Measurements from ENCODE around the gene DAB1.
A peak's percentile ranks its signal among the peaks of the same experiment; 100 is the strongest.

Gene DAB1

GRCh38 chr1:57378534-57378933, 45.3 kb downstream of the DAB1 start:
- Histone ChIP-seq H3K4me1 (ENCODE audit: control insufficient read depth, insufficient read depth, low read length) (no peaks in the 10 kb centered on the region), H3K9me3 (ENCODE audit: control insufficient read depth, insufficient read depth, low read depth, low read length) (no peaks in the 10 kb centered on the region), H3K27ac (ENCODE audit: extremely low read depth, low read depth, low read length) (no peak overlapping the region), H3K4me3 (ENCODE audit: low read depth, low read length) (no peak overlapping the region), H3K36me3 (ENCODE audit: control insufficient read depth in 2 of 2, insufficient read depth in 1 of 2, low read length in 2 of 2) (no peaks in the 10 kb centered on the region)
- ChIA-PET CTCF (interaction anchor here (0.6 to 1.2 kb wide), 2 partner anchors 10 kb away, joined by 3 read pairs; no protein-coding TSS in a partner anchor), POLR2A (interaction anchor here (1.4 kb wide), 1 partner anchor 43 kb away, joined by 4 read pairs; no protein-coding TSS in a partner anchor)
- TF ChIP-seq ZNF558 (tag by site-specific recombination; IDR thresholded peaks at IDR 0.05) (no peak), ZNF140 (tag by site-specific recombination; IDR thresholded peaks at IDR 0.05) (no peak), ZNF280D (tag by site-specific recombination; IDR thresholded peaks at IDR 0.05) (no peak), ZNF132 (tag by site-specific recombination; IDR thresholded peaks at IDR 0.05; ENCODE audit: borderline replicate concordance) (no peak), BCL11B (tag by site-specific recombination; IDR thresholded peaks at IDR 0.05; ENCODE audit: low read depth) (no peak), ZFP41 (tag by site-specific recombination; IDR thresholded peaks at IDR 0.05; ENCODE audit: borderline replicate concordance) (no peak), WT1 (tag by site-specific recombination; IDR thresholded peaks at IDR 0.05) (no peak), ZNF488 (tag by site-specific recombination; IDR thresholded peaks at IDR 0.05) (no peak), PATZ1 (tag by site-specific recombination; IDR thresholded peaks at IDR 0.05) (no peak), ZBTB7A (tag by site-specific recombination; IDR thresholded peaks at IDR 0.05; ENCODE audit: low read depth) (no peak), ZFP37 (tag by site-specific recombination; IDR thresholded peaks at IDR 0.05) (no peak), YY2 (tag by site-specific recombination; IDR thresholded peaks at IDR 0.05) (no peak), ZFP69B (tag by site-specific recombination; IDR thresholded peaks at IDR 0.05) (no peak), ZNF211 (tag by site-specific recombination; IDR thresholded peaks at IDR 0.05; ENCODE audit: low read depth) (no peak), ZNF239 (tag by site-specific recombination; IDR thresholded peaks at IDR 0.05) (no peak)

GRCh38 chr1:57377339-57378139, 46.3 kb downstream of the DAB1 start:
- no peaks in the 10 kb centered on the region for H3K36me3 ChIP-seq (ENCODE audit: control insufficient read depth in 2 of 2, insufficient read depth in 1 of 2, low read length in 2 of 2)
- H3K27ac ChIP-seq (ENCODE audit: extremely low read depth, low read depth, low read length): no peak overlapping the region
- H3K4me1 ChIP-seq (ENCODE audit: control insufficient read depth, insufficient read depth, low read length): no peaks in the 10 kb centered on the region
- no peaks in the 10 kb centered on the region for H3K9me3 ChIP-seq (ENCODE audit: control insufficient read depth, insufficient read depth, low read depth, low read length)
- TF ChIP-seq ZNF610 (tag by site-specific recombination; IDR thresholded peaks at IDR 0.05; ENCODE audit: borderline replicate concordance) (no peak), FEZF1 (tag by site-specific recombination; IDR thresholded peaks at IDR 0.05) (no peak), SCRT1 (tag by site-specific recombination; IDR thresholded peaks at IDR 0.05; ENCODE audit: borderline replicate concordance) (no peak), ZBTB17 (tag by site-specific recombination; IDR thresholded peaks at IDR 0.05) (no peak), ZNF768 (tag by site-specific recombination; IDR thresholded peaks at IDR 0.05) (no peak), ZBTB44 (tag by site-specific recombination; IDR thresholded peaks at IDR 0.05) (no peak), ZNF621 (tag by site-specific recombination; IDR thresholded peaks at IDR 0.05) (no peak), CTCF (tag by site-specific recombination; IDR thresholded peaks at IDR 0.05) (peak; percentile 15; the same call in 1 of the 2 replicates)
- no peak overlapping the region for H3K4me3 ChIP-seq (ENCODE audit: low read depth, low read length)
- POLR2A ChIA-PET: interaction anchor here (1.4 kb wide), 1 partner anchor 44 kb away, joined by 4 read pairs; no protein-coding TSS in a partner anchor
- CTCF ChIA-PET: interaction anchor here (1.2 kb wide), 1 partner anchor 11 kb away, joined by 3 read pairs; no protein-coding TSS in a partner anchor
